ENCODE measurements around the gene ADNP. TPM values are rescaled to one million over a fixed set of nuclear protein-coding genes. Genes with fewer than 3 reads are reported as not detected.
A peak's percentile ranks its signal among the peaks of the same experiment; 100 is the strongest.

Gene ADNP
- total and polyA plus RNA-seq, 2 of the 13 experiments (the other 11 are each of a cell fraction or from before 2014, with no cell fraction given), result 21.0 to 21.5 TPM

- TF ChIP-seq TFDP2 (CRISPR knock-in tag; IDR thresholded peaks at IDR 0.05) (peak; percentile 90), ZNF333 (CRISPR knock-in tag; IDR thresholded peaks at IDR 0.05; ENCODE audit: borderline replicate concordance) (no peak), ZNF280D (CRISPR knock-in tag; IDR thresholded peaks at IDR 0.05) (peak; percentile 96; the same call in 1 of the 2 replicates), MED1 (CRISPR knock-in tag; IDR thresholded peaks at IDR 0.05) (peak; percentile 42), ATF7 (IDR thresholded peaks at IDR 0.05) (peak; percentile 93; the same call in 1 of the 2 replicates), ATF7 (CRISPR knock-in tag; IDR thresholded peaks at IDR 0.05) (no peak), BRCA1 (CRISPR knock-in tag; IDR thresholded peaks at IDR 0.05) (peak; percentile 94), POGK (CRISPR knock-in tag; conservative IDR thresholded peaks at IDR 0.05) (0 out of 2 replicates have a peak, but pooled peaks have one; percentile 41), NFYB (CRISPR knock-in tag; IDR thresholded peaks at IDR 0.05) (no peak; the same call in 1 of the 2 replicates), ZNF572 (CRISPR knock-in tag; IDR thresholded peaks at IDR 0.05) (peak; percentile 81; the same call in 1 of the 2 replicates), IRF2 (CRISPR knock-in tag; IDR thresholded peaks at IDR 0.05) (peak; percentile 53; the same call in 1 of the 2 replicates), CHCHD3 (CRISPR knock-in tag; IDR thresholded peaks at IDR 0.05) (peak; percentile 17), ATF1 (CRISPR knock-in tag; IDR thresholded peaks at IDR 0.05) (peak; percentile 97; the same call in 1 of the 2 replicates), EEA1 (CRISPR knock-in tag; IDR thresholded peaks at IDR 0.05; ENCODE audit: borderline replicate concordance) (0 out of 2 replicates have a peak, but pooled peaks have one; percentile 13), ZFP1 (CRISPR knock-in tag; IDR thresholded peaks at IDR 0.05) (no peak), IRX3 (CRISPR knock-in tag; IDR thresholded peaks at IDR 0.05; ENCODE audit: borderline replicate concordance, low read depth) (no peak), MXD4 (CRISPR knock-in tag; IDR thresholded peaks at IDR 0.05) (peak; percentile 64; the same call in 1 of the 2 replicates), PBX3 (CRISPR knock-in tag; IDR thresholded peaks at IDR 0.05; ENCODE audit: borderline replicate concordance) (no peak), NFE2L1 (CRISPR knock-in tag; IDR thresholded peaks at IDR 0.05; ENCODE audit: borderline replicate concordance) (0 out of 2 replicates have a peak, but pooled peaks have one; percentile 21), NR2C2 (CRISPR knock-in tag; IDR thresholded peaks at IDR 0.05; ENCODE audit: borderline replicate concordance) (no peak)
These were observed 26.8 kb upstream of the ADNP start, which contains the start of gene DPM1 (continued) for GRCh38 chr20:50957798-50958614.

Measured in HepG2 (cell line).